HG02588 (cell line): ENCODE data around the gene LZTR1.
A peak's percentile ranks its signal among the peaks of the same experiment; 100 is the strongest.
"Not testable (repeated sequence)": the region's sequence is repeated elsewhere in the genome, so short reads cannot be mapped to it uniquely, and the experiment has no call there.

Experiments used
- ATAC-seq: cut with Tn5 transposase; IDR thresholded peaks from one replicate; pipeline ENCODE4 v1.9.1; 2021; ENCODE audit warnings: mild to moderate bottlenecking, moderate library complexity; ENCODE audit not compliant: unreplicated experiment

LZTR1 gene

GRCh38 chr22:20994128-20994901 lies 12.2 kb downstream of the LZTR1 start:
- no peak for ATAC-seq

DNA sequence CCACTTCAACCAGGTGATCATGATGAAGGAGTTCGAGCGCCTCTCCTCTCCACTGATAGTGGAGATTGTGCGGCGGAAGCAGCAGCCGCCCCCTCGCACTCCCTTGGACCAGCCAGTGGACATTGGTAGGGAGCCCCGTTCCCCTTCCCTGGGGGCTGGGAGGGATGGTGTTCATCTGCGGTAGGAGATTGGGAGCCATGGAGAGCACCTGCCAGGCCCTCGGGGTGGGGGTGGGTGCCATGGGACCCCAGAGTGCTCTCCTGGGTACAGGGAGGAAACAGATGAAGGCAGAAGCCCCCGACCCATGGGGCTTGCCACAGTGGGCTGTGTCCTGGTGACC lies 12.8 kb downstream of the LZTR1 start:
- no peak for ATAC-seq

DNA sequence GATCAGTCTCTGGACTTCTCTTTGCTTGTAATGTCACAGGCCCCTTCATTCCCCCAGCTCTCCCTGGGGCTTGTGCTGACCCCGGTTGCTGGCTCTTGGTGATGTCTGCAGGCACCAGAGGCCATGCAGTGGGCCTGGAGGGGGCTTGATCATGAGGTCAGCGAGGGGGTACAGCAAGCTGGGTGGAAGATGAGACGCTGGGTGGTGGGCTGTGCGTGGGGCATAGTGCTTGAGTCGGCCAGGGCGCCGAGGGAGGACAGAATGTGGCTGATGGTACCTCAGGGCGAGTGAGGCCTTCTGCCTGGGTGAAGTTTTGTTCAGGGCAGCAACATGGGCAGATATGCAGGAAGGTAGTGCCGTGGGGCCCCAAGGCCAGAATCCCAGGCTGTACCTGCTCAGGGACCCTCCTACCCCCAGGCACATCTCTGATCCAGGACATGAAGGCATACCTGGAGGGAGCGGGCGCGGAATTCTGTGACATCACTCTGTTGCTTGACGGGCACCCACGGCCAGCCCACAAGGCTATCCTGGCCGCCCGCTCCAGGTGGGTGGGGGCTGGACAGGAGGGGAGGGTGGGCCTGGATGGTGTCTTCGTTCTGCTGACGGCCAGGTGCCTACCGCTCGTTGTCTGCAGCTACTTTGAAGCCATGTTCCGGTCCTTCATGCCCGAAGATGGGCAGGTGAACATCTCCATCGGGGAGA lies 13.4 kb downstream of the LZTR1 start:
- no peak for ATAC-seq

DNA sequence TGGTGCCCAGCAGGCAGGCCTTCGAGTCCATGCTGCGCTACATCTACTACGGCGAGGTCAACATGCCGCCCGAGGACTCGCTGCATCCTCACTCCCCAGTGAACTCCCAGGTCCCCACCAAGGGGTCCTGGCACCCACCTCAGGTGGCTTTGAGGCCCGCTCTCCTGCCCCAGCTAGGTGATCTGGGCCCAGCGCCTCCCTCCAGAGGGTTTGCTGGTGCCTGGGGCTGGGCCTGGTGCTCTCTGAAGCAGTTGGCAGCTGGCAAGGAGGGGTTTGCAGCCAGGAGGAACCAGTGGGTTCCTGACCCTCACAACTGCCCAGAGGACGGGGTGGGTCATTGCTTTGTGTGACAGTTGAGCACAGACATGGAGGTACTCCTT lies 13.9 kb downstream of the LZTR1 start:
- ATAC-seq = no peak

- ATAC-seq = no peak
These were observed 14.8 kb downstream of the LZTR1 start for GRCh38 chr22:20996598-20997535.

GRCh38 chr22:20997536-20998257 lies 15.6 kb downstream of the LZTR1 start:
- no peak for ATAC-seq

DNA sequence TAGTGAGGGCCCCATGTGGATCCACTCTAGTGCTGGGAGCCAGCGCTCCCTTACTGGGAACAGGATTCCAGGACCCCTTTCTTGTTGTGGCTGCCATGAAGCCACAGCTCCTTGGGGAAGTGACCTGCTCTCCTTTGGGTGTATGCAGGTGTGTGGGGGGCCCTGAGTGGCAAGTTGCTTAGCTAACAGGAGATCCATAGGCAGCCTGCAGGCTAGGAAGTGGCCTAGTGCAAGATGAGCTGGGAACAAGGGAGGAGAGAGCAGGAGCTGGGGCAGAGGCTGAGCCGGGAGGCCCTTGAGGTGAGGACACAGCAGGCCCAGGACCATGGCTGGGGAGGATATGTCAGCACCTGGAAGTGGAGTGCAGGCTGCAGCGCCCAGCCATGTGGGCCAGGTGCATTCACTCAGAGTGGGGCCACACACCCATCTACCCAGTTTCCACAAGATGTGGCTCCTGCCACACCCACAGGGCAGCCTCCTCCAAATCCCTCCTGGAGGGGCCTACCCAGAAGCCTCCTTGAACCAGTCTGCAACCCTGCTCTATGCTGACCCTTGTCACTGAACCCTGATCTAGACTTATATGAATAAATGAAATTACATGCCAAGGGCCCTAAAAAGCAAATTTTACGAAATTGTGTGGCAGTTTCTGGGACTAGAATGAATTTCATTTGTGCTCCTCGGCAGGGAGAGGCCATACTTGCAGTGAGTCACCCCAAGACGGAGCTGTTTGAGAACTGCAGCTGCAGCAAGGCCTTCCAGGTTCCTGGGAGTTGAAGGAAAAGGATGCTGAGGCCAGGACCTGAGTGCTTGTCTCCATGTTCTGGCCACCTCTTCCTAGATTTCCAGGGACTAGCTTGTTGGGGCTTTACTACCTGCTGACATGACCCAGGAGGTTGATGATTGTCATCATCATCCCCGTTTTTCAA lies 16.6 kb downstream of the LZTR1 start:
- no peak for ATAC-seq

DNA sequence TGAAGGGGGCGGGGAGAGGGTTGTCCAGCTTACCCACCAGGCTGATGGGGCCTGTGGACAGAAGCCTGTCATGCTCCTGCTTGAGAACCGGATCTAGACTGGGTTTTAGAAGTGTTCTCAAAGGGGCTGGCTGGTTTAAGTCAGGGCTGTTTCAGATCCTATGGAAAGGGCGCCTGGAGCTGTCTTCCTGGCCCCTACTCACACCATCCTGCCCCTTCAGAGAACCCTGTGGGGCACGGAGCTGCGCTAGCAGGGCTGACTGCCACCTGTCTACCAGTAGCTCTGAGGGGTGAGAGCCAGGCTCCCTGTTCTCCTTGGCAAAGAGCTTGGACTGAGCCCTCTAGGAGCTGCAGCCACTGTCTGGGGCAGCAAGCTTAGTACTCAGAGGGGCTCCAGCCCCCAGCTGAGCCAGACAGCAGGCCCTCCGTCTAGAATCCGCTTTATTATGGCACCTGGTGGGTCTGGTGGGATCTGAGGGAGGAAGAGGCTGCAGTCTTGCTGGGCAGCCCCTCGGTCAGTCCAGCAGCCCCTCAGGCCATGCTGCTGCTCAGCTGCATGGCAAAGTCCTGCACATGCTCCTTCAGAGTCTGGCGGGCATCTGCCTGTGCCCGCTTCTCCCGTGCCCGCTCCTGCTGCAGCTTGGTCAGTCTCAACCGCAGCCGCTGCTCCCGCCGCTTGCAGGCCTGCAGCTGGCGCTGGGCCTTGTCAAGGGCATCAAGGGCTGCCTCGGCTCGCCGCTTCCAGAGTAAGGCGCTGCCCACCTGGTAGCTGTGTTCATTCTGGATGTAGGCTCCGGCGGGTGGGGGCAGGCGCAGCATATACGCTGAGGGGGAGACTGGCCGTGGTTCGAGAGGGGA lies 17.5 kb downstream of the LZTR1 start:
- ATAC-seq = no peak

DNA sequence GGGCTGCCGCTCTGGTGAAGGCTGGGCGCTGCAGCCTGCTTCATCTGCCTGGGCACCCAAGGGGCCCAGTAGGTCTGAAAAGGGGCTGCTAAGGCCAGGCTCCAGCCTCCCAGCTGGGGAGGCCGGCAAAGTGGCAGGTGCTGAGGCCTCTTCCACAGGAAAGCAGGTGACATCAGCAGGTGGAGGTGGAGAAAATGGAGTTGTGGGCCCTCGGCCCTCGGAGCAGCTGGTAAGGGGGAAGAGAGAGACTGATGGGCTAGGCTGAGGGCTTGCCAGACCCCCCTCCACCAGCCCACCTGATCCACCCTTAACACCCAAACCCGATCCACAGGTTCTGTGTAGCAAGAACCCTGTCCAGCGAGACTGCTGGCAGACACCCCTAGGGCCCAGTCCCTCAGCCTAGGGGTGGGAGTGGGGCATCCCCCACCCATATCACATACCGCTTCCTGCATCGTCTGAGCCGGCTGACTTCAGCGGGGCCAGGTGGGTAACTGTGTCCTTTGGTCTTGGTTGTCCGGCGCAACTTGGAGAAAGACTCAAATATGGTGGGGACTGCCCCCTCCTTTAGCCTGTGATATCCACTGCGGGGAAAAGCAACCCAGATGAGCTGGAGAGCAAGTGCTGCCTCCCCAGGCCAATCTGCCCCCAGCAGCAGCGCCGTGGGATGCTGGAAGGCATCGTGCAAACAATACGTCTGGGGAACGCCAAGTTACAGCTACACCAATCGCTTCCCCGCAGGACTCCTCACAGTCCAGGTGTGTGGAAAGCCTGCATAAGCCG lies 18.3 kb downstream of the LZTR1 start:
- no peak for ATAC-seq

DNA sequence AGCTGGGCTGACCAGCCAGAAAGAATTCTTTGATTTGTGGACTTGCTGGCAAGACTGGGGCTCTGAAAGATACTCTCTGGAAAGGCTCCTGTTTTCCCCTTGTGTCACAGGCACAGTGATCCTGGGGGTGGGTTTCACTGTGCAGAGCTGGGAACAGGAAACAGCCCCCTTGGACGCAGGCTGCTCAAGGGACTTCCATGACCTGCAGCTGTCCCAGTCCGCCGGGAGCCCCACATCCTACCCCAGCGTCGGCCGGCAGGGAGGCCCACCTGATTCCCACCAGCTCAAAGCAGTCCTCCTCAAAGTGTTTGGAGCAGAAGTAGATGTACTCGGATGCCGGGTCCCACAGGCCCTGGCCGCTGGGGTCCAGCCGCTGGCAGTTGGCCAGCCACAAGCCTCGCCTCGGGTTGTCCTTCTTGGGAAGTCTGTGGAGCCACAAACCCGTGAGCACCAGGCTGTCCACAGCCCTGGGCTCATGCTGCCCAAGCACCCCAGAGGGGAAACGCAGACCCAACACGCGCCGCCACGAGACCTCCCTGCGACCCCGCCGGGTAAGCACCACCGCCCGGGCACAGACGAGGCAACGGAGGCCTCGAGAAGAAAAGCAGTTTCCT lies 19.0 kb downstream of the LZTR1 start:
- no peak for ATAC-seq

DNA sequence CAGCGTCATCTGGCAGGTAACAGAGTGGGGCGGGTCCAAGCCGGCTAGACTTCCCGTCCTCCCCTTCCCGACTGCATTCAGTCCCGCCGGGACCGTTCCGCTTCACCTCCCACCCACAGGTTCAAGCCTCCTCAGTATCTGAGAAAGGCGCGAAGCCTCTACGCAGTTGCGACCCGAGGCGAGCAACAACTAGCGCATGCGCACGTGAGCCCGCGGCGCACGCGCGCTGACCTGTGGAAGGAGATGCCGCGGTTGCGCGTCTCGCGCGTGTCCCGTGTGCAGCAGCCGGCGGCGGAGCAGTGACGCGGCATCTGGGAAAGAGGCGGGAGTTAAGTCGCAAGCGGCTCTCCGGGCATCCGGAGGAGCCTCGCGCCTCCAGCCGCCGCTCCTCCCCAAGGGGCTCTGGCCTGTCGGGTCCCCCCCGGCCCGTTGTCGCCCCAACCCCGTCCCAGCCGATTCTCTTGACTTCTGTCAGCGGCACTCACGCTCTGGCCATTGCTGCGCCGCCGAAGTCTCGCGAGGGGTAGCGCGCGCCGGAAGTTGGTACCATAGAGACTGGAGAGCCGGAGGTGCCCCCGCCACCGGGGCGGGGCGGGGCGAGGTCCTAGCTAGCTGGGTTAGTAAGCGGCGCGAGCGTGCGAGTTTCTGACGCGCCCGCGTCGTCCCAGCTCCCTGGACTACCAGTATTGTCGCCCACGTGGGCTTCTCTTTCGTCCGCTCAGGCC lies 19.7 kb downstream of the LZTR1 start, which contains the start of gene THAP7:
Gene THAP7, minus strand, starts transcription at position 518 of the 725 bp plus-strand sequence. Its CDS starts 207 bp downstream, at position 311.
- ATAC-seq = peak; percentile 86

DNA sequence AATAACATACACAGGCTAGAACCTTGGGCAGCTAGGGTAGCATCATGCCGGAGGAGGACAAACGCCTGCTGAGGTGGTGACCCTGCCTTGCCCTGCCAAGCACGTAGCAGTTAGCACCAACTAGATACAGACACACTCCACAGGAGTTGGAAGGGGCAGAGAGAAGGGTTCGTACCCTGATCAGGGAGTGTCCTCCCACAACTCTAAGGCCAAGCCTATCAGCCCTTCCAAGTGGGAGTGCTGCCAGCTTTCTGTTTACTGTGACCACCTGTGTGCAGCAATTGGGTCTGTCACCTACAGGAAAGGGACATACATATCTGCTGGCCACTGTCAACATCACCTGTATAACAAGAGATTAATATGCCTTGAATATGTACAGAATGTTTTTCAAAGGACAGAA lies 21.7 kb downstream of the LZTR1 start:
- ATAC-seq = no peak

- ATAC-seq = not testable (repeated sequence)
These were observed 27.1 kb downstream of the LZTR1 start for GRCh38 chr22:21009208-21009607.

GRCh38 chr22:21009638-21010425 lies 27.7 kb downstream of the LZTR1 start:
- no peak for ATAC-seq

DNA sequence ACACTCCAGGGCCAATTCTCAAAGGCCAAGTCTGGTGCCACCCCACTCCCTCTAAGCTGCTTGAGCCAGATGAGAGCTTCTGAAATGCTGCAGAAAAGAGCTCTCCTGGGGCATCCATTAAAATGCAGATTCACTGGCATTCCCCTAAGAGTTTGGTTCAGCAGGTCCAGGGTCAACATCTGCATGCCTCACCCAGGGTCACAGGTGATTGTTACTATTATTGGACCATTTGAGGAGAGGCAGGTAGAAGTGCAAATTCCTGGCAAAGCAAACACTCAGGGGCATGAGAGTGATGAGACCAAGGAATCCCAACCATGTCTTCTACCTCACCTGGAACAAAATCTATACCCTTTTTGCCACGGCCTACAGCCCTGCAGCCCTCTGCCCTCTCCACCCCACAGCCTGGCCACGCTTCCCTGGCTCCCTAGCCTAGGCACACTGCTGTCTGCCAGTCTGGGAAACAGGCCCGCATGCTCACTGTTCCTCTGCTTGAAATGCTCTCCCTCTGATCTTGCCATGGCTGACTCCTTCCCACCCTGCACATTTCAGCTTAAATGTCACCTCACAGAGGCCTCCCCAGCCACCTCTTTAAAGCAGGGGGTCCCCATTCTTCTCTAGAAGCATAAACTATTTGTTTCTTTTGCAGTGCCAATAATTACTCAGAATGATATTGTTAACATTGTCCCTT lies 28.5 kb downstream of the LZTR1 start:
- no peak for ATAC-seq
